Activated T-cell treated with anti-CD3 and anti-CD28 coated beads, Interleukin-2, amount 50 U/mL, for 1 hour (primary cell): Measurements from ENCODE around the gene TNP2.
"Not testable (repeated sequence)": the region's sequence is repeated elsewhere in the genome, so short reads cannot be mapped to it uniquely, and the experiment has no call there.

Experiments
- DNase-seq: peaks from one replicate; pipeline ENCODE4 v3.0.0-alpha.2; 2020

The TNP2 gene

DNA sequence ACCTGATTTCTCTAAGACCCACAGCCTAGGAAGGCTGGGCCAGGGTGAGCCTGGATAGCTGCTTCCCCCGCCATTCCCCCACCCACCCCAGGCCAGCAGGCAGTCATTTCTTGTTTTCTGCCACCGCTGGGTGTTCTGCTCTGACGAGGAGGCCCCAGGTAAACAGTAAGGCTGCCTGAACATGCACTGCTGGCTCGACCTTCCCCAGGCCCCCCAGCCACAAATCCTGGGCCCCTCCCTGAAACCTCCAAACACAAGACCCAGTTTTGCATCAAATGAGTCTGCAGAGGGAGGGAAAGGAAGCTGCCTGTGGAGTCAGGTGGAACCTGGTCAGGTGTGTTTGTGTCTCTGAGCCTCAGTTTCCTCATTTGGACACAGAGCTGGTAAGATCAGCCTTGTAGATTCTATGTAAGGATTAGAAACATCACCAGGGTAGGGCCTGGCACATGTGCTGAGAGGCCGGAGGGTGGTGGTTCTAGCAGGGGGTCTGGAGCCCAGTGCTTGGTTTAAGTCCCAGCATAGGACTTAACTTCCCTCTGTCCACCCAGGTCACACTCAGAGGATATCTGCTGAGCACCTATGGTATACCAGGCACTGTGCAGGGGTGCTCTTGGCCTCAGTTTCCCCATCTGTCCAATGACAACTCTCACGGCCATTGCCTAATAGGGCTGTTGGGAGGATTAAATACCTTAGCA lies 30.9 kb upstream of the TNP2 start:
- DNase-seq = no peak

DNA sequence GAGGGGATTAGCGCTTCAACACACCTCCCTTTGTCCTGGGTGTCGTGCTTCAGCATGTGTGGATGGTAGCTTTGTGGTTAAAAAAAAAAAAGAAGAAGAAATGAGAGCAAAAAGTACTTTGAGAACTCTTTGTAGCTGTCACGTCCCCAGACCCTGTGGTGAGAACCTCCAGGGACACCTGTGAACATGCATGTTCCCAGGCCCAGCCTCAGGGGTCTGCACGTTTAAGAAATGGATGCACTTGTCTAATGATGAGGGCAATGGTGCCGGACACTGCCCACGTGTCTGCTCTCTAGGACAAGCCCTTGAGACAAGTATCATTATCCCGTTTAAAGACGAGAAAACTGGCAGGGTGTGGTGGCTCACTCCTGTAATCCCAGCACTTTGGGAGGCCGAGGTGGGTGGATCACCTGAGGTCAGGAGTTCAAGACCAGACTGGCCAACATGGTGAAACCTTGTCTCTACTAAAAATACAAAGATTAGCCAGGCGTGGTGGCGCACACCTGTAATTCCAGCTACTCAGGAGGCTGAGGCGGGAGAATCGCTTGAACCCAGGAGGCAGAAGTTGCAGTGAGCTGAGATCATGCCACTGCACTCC lies 29.9 kb upstream of the TNP2 start:
- not testable (repeated sequence) for DNase-seq

DNA sequence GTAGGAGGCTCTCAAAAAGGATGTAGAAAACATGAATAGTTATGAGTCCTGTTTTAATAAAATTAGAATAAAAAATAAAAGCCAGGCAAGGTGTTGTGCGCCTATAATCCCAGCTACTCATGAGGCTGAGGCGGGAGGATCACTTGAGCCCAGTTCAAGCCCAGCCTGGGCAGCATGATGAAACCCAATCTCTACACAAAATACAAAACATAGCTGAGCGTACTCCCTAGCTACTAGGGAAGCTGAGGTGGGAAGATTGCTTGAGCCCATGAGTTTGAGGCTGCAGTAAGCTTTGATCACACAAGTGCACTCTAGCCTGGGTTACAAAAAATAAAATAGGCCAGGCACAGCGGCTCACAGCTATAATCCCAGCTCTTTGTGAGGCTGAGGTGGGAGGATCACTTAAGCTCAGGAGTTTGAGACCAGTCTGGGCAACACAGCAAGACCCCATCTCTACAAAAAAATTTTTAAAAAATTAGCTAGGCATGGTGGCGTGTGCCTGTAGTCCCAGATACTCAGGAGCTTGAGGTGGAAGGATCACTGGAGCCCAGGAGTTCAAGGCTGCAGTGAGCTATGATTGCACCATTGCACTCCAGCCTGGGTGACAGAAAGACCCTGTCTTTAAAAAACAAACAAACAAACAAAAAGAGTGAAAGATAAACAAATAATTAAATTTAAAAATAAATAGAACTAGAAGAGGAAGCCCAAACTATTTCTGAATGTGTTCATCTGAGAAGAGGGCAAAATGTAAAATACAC lies 29.2 kb upstream of the TNP2 start:
- DNase-seq = no peak

DNA sequence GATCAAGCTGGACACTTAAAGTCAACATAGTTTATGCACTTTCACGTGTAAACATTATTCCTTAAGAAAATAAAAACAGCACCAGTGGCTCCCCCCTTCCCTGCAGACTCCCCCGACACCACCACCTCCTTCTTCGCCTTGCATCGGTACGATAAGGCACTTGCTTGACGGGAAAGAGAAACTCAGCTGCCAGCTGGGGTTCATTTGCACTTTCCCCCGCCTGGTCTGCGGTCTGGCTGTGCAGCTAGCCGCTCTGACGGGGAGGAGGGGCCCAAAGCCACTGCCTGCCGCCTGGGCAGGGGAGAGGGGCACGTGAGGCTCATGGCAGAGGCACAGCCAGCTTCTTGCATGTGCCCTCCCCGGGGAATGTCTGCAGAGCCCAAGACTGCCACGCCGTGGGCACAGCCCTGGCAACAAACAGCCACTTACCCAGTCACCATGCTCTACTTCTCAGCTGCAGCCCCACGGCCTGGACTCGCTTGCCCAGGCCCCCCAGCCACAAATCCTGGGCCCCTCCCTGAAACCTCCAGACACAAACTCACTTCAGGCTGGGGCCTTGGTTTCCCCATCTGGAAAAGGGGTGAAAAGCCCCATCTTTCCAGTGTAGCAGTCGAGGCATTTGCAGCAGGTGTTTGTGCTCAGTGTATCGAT lies 28.5 kb upstream of the TNP2 start:
- DNase-seq = peak; percentile 70

DNA sequence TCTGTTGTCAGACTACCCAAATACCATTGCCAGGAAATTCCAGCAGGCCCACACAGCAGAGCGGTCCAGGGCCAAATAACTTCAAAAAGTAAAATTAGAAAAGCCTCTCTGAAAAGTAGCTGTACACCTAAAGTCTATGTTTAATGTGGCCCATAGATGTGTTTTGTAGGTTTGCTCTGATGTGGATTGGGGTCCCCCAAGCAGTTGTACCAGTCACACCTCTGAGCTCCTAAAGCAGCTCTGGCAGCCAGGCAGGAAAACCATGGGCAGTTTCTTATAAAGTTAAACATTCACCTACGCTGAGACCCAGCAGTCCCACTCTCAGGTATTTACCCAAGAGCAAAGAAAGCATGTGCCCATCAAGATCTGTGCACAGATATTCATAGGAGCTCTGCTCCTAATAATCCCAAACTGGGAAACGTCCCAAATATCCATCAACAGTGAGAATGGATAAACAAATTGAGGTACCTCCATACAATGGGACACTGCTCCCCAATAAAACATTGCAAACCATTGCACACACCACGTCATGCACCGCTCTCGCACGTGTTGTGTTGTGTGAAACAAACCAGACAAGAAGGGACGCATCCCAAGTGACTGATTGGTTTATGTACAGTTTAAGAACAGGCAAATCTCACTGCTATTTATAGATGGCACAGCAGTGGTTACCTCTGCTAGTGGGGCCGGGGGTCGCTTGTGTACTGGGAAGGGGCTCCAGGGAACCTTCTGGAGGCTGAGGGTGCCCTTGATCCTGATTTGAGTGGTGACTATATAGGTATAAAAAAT lies 27.8 kb upstream of the TNP2 start:
- DNase-seq = no peak

DNA sequence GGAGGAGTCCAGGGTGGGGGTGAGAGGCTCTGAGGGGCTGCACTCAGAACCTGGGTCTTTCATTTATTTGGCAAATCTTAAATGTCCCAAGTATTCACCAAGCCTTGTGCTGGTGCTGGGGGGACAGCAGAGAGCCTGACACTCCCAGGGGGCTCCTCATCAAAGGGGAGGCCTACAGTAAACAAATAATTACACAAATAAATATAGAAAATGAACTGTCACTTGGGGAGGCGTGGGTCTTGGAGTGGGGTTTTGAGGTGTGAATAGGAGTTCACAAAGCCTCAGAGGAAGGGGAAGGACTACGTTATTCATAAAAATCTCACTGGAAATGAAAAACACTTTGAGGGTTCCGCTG lies 27.2 kb upstream of the TNP2 start:
- DNase-seq = no peak

DNA sequence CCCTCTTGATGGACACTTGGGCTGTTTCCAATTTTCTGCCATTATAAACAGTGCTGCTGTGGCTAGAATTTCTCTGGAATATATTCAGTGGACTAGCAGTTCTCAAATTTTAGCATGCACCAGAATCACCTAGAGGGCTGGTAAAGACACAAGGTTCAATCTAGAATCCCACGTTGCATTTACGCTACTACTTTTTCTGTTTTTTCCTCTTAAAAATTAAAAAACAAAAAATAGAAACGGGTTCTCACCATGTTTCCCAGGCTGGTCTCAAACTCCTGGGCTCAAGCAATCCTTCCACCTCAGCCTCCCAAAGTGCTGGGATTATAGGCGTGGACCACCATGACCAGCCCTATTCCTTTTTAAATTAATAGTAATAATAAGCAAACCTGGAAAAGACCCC lies 26.5 kb upstream of the TNP2 start:
- no peak for DNase-seq

DNA sequence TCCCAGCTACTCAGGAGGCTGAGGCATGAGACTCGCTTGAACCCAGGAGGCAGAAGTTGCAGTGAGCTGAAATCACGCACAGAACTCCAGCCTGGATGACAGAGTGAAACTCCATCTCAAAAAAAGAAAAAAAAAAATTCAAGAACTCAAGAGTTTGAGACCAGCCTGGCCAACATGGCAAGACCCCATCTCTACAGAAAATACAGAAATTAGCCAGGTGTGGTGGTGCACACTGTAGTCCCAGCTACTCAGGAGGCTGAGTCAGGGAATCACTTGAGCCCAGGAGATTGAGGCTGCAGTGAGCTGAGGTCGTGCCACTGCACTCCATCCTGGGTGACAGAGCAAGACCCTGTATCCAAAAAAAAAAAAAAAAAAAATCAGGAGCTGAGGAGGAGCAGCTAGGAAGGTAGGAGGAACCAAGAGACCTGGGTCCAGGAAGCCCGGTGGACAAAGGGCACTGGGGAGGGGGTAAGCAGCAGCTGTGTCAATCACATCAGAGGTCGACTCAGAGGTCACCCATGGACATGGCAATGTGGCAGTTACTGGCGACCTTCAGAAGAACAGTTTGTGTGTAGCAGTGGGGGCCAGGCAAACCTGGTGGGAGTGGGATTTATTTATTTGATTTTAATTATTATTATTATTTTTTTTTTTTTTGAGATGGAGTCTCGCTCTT lies 23.1 kb upstream of the TNP2 start:
- DNase-seq = no peak

DNA sequence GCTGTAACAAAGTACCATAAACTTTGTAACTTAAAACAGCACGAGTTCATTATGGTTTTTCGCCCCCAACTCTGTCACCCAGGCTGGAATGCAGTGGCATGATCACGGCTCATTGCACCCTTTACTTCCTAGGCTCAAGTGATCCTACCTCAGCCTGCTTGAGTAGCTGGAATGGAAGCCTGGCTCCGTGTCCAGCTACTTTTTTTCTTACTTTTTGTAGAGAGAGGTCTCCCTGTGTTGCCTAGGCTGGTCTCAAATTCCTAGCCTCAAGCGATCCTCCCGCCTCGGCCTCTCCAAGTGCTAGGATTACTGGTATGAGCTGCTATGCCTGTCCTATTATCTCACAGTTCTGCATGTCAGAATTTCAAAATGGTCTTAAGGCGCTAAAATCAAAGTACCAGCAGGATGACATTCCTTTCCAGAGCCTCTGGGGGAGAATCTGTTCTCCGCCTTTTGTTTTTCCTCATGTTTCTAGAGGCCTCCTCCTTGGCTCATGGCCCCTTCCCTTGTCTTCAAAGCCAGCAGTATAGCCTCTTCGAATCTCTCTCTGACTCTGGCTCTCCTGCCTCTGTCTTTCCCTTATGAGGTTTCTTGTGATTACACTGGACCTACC lies 22.1 kb upstream of the TNP2 start:
- DNase-seq = no peak

DNA sequence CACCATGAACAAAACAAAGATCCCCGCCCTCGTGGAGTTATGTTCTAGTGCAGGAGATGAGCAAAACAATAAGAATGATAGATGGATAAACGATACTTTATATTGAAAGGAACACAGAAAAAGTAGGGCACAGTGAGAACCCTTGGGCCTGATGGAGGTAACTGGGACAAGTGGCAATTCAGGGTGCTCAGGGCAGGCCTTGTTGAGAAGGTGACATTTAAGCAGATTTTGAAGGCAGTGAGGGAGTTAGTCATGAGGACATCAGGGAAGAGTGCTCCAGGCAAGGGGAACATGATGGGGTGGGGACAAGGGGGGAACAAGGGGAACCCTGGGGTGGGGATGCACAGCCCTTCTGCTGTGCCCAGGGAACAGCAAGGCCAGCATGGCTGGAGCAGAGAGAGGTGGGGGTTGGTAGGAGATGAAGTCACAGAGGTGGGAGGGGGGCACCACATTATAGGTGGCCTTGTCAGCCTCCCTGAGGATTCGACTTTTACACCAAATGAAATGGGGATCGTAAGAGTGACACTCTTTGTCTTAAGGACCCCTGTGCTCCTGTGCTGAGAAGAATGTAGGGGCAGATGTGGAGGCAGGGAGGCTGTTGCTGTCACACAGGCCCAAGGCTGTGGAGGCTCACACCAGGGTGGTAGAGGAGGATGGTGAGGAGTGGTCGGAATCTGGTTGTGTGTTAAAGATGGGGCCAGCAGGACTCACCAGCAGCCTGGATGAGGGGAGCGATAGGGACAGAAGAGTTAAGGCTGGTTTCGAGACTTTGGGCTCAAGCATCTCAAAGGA lies 21.2 kb upstream of the TNP2 start:
- DNase-seq = no peak

DNA sequence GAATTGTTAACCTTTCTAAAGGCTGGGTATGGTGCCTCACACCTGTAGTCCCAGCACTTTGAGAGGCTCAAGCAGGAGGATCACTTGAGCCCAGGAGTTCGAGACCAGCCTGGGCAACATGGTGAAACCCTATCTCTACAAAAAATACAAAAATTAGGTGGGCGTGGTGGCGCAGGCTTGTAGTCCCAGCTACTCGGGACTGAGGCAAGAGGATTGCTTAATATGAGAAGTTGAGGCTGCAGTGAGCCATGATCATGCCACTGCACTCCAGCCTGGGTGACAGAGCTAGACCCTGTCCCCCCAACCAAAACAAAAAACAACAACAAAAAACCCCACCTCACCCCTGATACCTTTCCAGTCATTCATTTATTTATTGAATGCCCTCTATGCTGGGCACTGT lies 20.6 kb upstream of the TNP2 start:
- not testable (repeated sequence) for DNase-seq

DNA sequence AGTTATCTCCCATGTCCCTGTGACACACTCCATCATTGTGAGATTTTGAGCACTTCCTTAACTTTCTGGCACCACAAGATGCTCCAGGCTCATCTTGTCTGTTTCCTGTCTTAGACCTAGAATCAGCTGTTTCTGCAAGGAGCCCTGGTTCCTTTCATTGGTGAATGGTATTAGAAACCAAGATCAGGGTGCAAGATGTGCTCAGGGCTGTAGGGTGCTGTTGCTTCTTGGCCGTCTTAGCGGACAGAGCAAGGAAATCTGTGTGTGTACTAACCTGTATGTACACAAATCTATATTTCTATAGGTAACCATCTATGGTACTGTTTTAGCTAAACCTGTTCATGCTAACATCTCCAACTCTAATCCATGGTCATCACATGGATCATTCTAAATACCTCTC lies 20.1 kb upstream of the TNP2 start:
- DNase-seq = no peak

DNA sequence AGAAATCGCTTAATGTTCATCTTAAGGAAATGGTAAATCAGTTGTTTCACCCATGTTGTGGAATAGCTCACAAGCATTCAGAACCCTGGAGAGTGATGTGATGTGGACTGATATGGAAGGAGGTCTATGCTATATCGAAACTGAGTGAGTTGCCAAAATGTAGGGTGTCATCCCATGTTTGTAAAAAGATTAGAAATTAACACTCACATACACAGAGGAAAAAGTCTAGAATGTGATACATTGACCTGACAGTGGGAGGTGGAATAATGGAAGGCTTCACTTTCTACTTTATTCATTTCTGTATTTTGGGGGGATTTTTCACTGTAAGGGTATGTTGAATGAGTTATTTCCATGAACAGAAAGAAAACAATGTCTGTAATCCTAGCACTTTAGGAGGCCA lies 16.7 kb upstream of the TNP2 start:
- no peak for DNase-seq

DNA sequence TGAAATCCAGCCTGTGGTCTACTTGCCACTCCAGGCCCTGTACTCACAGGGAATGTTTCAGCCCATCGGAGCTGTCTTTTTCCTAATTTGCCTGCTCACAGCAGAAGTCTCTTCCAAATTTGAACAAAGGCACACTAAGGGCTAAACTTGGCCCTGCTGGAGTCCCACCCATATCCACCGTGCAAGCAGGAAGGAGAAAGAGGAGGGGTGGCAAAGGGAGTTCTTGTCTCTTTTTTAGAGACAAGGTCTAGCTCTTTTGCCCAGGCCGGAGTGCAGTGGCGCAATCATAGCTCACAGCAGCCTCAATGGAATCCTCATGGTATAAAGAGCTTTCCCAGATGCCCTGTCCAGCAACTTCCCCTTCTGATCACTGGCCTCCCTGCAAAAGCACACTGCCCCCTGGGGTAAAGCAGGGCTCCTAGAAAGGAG lies 14.7 kb upstream of the TNP2 start:
- no peak for DNase-seq

DNA sequence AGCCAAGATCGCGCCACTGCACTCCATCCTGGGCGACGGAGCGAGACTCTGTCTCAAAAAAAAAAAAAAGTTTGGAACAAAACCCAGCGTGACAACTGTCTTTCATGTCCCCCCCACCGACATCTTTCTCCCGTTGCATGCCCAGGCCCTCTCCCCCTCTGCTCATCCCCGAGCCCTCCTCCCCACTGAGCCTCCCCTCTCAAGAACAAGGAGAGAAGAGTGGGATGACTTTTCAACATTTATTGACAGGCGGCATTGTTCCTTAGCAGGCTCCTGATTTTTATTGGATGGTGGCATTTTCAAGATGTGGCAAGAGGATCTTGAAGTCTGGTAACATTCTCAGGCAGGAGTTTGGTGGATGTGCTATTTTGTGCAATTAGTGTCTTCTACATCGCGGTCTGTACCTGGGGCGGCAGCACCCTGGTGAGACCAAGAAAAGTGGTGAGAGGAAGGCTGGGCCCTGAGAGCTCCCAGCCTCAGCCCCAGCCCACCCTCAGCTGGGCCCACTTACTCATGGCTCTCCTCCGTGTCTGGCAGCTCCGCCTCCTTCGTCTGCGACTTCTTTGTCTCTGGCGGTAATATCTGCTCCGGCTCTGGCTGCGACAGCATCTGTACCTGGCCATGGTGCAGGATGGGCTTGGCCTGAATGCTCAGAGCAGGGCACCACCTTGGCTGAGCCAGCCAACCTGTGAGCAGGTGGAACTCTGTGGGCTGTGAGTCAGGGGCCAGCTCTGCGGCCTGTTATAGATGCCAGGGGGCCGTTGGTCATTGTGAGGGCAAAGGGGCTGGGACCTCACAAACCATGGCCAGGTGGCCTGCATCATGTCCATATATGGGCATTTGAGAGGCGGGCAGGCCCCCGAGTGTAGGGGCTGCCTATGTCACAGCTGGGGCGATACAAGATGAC lies 11.7 kb upstream of the TNP2 start, which contains the start of gene PRM1:
Gene PRM1, minus strand, starts transcription at position 715 of the 907 bp plus-strand sequence. Its CDS starts 92 bp downstream, at position 623.
- no peak for DNase-seq

DNA sequence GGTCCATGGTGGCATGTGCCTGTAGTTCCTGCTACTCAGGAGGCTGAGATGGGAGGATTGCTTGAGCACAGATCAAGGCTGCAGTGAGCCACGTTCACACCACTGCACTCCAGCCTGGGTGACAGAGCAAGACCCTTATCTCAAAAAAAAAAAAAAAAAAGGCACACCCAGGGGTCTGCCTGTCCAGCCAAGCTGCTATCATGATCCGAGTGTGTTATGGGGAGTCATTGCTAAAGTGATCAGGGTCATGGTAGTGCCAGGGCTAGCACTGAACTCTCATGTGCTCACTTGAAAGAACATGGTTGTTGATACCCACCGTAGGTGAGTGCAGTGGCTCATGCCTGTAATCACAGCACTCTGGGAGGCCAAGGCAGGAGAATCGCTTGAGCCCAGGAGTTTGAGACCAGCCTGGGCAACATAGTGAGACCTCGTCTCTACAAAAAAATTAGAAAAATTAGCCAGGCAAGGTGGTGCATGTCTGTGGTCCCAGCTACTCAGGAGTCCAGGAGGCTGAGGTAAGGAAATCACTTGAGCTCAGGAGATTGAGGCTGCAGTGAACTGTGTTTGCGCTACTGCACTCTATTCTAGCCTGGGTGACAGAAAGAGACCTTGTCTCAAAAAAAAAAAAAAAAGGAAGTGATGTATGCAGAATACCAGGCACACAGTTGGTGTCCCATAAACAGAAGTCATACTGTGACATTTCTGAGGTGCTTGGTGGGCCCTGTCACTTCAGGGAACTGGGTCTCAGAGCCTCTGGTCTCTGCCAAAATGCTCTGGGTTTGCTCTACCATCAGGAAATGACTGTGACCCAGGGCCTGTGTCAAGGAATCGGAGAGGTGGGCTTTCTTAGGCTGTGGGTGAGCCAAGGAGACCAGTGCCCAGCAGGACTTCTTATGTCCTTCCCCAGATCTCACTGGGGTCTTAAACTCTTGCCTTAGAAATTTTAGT lies 9.8 kb upstream of the TNP2 start:
- no peak for DNase-seq

DNA sequence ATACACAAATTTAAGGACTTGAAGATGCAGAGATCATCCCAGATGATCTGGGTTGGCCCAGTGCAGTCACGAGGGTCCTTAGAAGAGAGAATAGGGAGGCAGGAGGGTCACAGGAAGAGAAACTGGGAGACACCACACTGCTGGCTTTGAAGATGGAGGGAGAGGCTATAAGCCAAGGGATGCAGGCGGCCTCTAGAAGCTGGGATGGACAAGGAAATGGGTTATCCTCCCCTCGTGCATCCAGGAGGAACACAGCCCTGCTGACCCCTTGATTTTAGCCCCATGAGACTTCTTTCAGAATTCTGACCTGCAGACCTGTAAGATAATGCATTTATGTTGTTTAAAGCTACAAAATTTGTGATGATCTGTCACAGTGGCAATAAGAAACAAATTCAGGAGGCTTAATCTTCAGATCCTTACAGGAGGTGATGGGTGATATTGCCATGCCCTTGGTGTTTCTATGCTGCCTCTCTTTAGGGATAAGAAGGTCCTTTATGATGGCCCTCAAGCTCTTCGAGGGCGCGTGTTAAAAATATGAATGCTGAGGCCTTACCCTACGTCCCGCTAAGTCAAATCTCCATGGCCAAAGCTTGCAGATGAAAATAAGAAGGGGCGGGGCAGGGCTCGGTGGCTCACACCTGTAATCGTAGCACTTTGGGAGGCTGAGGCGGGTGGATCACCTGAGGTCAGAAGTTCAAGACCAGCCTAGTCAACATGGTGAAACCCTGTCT lies 8.6 kb upstream of the TNP2 start:
- DNase-seq = no peak
